Dedifferentiated amniotic fluid mesenchymal stem cell (primary cell): ENCODE measurements around the gene ANAPC16.
"Not testable (repeated sequence)": the region's sequence is repeated elsewhere in the genome, so short reads cannot be mapped to it uniquely, and the experiment has no call there.

ENCODE experiments used
- DNase-seq: peaks from one replicate; pipeline ENCODE4 v3.0.0-alpha.2; 2016; ENCODE audit errors: extremely low spot score

The ANAPC16 gene

DNA sequence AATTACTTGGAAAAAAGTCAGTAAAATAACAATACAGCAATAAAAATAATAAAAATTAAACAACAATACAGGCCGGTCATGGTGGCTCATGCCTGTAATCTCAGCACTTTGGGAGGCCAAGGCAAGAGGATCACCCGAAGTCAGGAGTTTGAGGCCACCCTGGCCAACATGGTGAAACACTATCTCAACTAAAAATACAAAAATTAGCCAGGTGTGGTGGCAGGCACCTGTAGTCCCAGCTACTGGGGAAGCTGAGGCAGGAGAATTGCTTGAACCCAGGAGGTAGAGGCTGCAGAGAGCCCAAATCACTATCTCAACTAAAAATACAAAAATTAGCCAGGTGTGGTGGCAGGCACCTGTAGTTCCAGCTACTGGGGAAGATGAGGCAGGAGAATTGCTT is 4.0 kb upstream of the ANAPC16 start:
- not testable (repeated sequence) for DNase-seq

- no peak for DNase-seq
Measured at GRCh38 chr10:72218325-72218724, 2.5 kb downstream of the ANAPC16 start.

GRCh38 chr10:72218726-72219125 is 2.9 kb downstream of the ANAPC16 start:
- no peak for DNase-seq

DNA sequence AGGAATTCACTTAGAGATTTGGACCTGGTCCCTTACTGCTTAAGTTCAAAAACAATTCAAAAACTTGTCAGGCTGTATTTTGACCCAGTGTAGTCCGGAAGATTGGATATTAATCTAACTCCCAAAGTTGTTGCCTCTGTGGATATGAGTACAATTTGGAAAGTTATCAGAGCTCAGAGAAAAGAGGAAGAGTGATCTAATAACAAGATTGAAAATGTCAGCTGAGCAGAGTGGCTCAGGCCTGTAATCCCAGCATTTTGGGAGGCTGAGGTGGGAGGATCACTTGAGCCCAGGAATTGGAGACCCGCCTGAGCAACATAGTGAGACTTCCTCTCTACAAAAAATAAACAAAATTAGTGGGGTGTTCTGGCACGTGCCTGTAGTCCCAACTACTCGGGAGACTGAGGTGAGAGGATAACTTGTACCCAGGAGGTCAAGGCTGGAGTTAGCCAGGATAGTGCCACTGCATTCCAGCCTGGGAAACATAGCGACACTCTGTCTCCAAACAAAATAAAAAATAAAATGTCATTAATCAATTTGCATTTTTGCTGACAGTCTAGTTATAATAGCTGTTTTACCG is 3.5 kb downstream of the ANAPC16 start:
- no peak for DNase-seq

GRCh38 chr10:72220637-72221036 is 4.8 kb downstream of the ANAPC16 start:
- no peak for DNase-seq

DNA sequence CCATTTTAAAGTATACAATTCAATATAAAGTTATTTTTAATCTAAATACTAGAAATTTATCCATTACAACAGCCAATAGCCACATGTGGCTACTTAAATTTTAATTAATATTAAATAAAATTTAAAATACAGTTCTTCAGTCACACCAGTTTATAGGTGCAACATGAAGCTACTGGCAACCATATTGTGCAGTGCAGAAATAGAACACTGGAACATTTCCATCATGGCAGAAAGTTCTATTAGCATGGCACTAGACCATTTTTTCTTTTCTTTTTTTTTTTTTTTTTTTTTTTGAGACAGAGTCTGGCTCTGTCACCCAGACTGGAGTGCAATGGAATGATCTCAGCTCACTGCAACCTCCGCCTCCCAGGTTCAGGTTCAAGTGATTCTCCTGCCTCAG is 5.5 kb downstream of the ANAPC16 start:
- DNase-seq: no peak

DNA sequence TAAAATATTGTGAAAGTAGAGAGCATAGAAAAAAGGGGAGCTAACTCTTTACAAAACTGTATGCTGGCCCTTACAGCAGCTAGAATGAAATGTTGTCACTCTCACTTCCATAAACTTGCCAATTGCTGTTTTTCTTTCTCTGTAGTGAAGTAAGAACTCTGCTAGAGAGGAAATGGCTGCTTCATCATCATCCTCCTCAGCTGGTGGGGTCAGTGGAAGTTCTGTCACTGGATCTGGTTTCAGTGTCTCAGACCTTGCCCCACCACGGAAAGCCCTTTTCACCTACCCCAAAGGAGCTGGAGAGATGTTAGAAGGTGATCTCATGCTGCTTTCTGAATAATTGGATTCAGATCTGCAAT is 7.9 kb downstream of the ANAPC16 start:
- DNase-seq: no peak

DNA sequence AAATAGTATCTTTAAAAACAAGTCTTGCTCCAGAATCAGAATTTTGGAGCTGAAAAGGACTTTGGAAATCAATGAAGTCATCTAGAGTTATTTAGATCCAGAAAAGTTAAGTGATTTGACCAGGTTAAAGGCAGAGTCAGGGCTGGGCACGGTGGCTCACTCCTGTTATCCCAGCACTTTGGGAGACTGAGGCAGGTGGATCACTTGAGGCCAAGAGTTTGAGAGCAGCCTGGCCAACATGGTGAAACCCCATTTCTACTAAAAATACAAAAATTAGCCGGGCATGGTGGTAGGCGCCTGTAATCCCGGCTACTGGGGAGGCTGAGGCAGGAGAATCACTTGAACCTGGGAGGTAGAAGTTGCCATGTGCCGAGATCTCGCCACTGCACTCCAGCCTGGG is 8.4 kb downstream of the ANAPC16 start:
- not testable (repeated sequence) for DNase-seq

DNA sequence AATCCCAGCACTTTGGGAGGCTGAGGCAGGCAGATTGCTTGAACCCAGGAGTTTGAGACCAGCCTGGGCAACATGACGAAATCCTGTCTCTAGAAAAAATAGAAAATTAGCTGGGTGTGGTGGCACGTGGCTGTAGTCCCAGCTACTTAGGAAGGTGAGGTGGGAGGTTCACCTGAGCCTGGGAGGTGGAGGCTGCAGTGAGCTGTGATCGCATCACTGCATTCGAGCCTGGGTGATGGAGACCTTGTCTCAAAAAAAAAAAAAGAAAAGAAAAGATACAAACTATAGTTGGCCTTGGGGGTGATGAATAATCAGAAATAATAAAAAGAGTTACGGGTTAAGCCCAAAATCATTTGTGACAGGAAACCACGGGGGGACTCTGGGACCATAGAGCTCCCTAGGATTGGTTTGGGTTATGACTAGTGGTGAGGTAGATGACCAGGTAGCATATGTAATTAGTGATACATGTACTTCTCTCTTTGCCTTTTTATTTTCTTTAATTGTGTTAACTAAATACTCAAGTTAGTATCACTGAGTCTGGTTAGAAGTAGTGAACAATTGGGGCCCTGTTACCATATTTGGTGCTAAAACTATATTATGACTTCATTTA is 10.7 kb downstream of the ANAPC16 start:
- DNase-seq: no peak

GRCh38 chr10:72227826-72228225 is 12.0 kb downstream of the ANAPC16 start:
- no peak for DNase-seq

GRCh38 chr10:72228318-72228751 is 12.5 kb downstream of the ANAPC16 start:
- no peak for DNase-seq

- DNase-seq: no peak
Measured at GRCh38 chr10:72229261-72230251, 13.7 kb downstream of the ANAPC16 start.

GRCh38 chr10:72233621-72234020 is 17.8 kb downstream of the ANAPC16 start:
- DNase-seq: no peak

DNA sequence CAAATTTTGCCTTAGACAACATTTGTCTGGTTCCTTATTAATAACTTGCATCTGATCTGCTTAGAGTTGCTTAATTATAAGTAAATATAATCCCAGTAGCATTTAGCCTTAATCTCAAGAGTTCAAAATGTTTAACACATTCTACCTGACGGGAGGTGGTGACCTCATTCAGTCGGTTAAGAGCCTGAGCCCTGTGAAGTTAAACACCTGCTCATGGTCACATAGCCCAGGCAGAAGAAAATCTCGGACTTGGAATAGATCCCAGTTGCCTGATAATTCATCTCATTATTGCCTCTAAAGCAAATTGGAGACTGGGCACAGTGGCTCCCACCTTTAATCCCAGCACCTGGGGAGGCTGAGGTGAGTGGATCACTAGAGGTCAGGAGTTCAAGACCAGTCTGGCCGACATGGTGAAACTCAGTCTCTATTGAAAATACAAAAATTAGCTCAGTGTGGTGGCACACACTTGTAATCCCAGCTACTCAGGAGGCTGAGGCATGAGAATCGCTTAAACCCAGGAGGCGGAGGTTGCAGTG is 18.8 kb downstream of the ANAPC16 start:
- no peak for DNase-seq

- no peak for DNase-seq
Measured at GRCh38 chr10:72235544-72236279, 19.9 kb downstream of the ANAPC16 start.

GRCh38 chr10:72238392-72239175 is 22.8 kb downstream of the ANAPC16 start:
- DNase-seq: no peak

DNA sequence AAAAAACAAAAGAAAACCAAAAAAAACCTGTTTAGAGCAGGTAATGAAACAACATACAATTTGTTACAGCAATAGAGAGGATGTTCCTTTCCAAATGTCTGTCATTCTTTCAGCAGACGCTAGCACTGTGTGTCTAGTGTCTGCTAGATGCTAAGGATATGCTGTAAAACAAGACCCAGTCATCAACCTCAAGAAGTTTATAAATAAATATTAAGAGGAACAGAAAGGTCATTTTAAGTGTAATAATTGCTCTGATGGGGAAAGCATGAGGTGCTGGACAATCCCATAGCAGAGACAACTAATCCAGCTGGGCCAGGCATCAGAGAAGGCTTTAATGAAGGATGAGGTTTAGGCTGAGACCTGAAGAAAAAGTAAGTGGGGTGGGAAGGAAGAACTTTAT is 23.6 kb downstream of the ANAPC16 start:
- no peak for DNase-seq

DNA sequence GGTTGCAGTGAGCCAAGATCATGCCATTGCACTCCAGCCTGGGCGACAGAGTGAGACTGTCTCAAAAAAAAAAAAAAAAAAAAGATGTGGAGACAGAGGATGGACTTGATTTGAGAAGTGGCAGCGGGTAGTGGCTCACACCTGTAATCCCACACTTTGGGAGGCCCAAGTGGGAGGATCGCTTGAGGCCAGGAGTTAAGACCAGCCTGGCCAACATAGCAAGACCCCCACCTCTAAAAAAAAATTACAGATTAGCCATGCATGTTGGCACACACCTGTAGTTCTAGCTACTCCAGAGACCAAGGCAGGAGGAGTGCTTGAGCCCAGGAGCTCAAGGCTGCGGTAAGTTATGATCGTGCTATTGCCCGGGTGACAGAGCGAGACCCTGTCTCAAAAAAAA is 24.6 kb downstream of the ANAPC16 start:
- no peak for DNase-seq

- DNase-seq: no peak
Measured at GRCh38 chr10:72241691-72242252, 26.0 kb downstream of the ANAPC16 start.

GRCh38 chr10:72242675-72243074 is 26.9 kb downstream of the ANAPC16 start:
- DNase-seq: no peak
